Measurements from ENCODE around the gene MTHFD1.

Gene MTHFD1

GRCh38 chr14:64409126-64409920 is 21.2 kb downstream of the MTHFD1 start:
- no peak for DNase-seq

GRCh38 chr14:64410084-64410774 is 22.1 kb downstream of the MTHFD1 start:
- DNase-seq: no peak

- no peak for DNase-seq
Observed at GRCh38 chr14:64411001-64411400, 22.8 kb downstream of the MTHFD1 start.

GRCh38 chr14:64412237-64412636 is 24.1 kb downstream of the MTHFD1 start:
- DNase-seq: no peak

GRCh38 chr14:64416348-64416932 is 28.3 kb downstream of the MTHFD1 start:
- DNase-seq: no peak

GRCh38 chr14:64417055-64417770 is 29.1 kb downstream of the MTHFD1 start:
- no peak for DNase-seq

- DNase-seq: no peak
Observed at GRCh38 chr14:64417771-64418125, 29.6 kb downstream of the MTHFD1 start.

GRCh38 chr14:64419003-64419402 is 30.9 kb downstream of the MTHFD1 start:
- DNase-seq: no peak

- DNase-seq: no peak
Observed at GRCh38 chr14:64421166-64421565, 33.0 kb downstream of the MTHFD1 start.

GRCh38 chr14:64422005-64422404 is 33.9 kb downstream of the MTHFD1 start:
- no peak for DNase-seq

- no peak for DNase-seq
Observed at GRCh38 chr14:64422756-64423155, 34.6 kb downstream of the MTHFD1 start.

- no peak for DNase-seq
Observed at GRCh38 chr14:64423987-64424386, 35.8 kb downstream of the MTHFD1 start.

GRCh38 chr14:64434528-64434927 is 46.4 kb downstream of the MTHFD1 start:
- DNase-seq: no peak

- DNase-seq: no peak
Observed at GRCh38 chr14:64438181-64438841, 50.2 kb downstream of the MTHFD1 start.

- no peak for DNase-seq
Observed at GRCh38 chr14:64439141-64439540, 51.0 kb downstream of the MTHFD1 start.

GRCh38 chr14:64440494-64440893 is 52.3 kb downstream of the MTHFD1 start:
- no peak for DNase-seq

- no peak for DNase-seq
Observed at GRCh38 chr14:64442300-64442988, 54.3 kb downstream of the MTHFD1 start.

GRCh38 chr14:64444140-64444539 is 56.0 kb downstream of the MTHFD1 start:
- no peak for DNase-seq

GRCh38 chr14:64444984-64445845 is 57.1 kb downstream of the MTHFD1 start:
- DNase-seq: no peak

GRCh38 chr14:64447876-64448670 is 59.9 kb downstream of the MTHFD1 start:
- DNase-seq: no peak

Data from AML-193 (cell line).